AG04450 (cell line): ENCODE measurements around the gene FGGY. TPM values are rescaled to one million over a fixed set of nuclear protein-coding genes. Genes with fewer than 3 reads are reported as not detected.

ENCODE experiments used
- CTCF ChIA-PET: fragments of 300-600, 350-600 bp; formaldehyde crosslinking; extraction: SDS; loops from one replicate; lab custom pipeline; 2022; ENCODE audit warnings: antibody characterized with exemption, inconsistent platforms; lab: Charles Lee
- POLR2A ChIA-PET: fragments of 350-600 bp; formaldehyde crosslinking; extraction: SDS; loops from one replicate; lab custom pipeline; 2021; ENCODE audit warnings: antibody characterized with exemption, inconsistent platforms; lab: Yijun Ruan, JAX
- DNase-seq: peaks from one replicate; pipeline ENCODE4 v3.0.0-alpha.2; 2011; ENCODE audit warnings: low read depth, low spot score
- H3K27ac ChIP-seq: one replicate; pipeline ENCODE4 v1.5.1; 2012; ENCODE audit warnings: low read depth, low read length, control low read depth
- H3K27me3 ChIP-seq: one replicate; pipeline ENCODE4 v1.6.0; 2012; ENCODE audit warnings: low read length; ENCODE audit not compliant: control insufficient read depth, insufficient read depth
- H3K4me3 ChIP-seq: 2 replicates; pipeline ENCODE4 v1.5.1; 2011; ENCODE audit warnings: mild to moderate bottlenecking, low read depth, low read length, control low read depth
- H3K9me3 ChIP-seq: 2 replicates; pipeline ENCODE4 v1.5.1; 2012; ENCODE audit warnings: low read length; ENCODE audit not compliant: control insufficient read depth, insufficient read depth
- CTCF ChIP-seq: IDR thresholded peaks from 2 replicates; pipeline ENCODE4 v1.5.1; 2011; ENCODE audit warnings: low read depth, low read length, control low read depth, inconsistent platforms
- polyA plus RNA-seq: library from polyadenylated mRNA; depleted of rRNA; stranded (reverse); fragments of >200 nt; gene quantifications from 2 replicates; pipeline ENCODE4 v1.2.3, GENCODE V29; 2011

FGGY gene
- polyA plus RNA-seq, 1 experiment: 11.8 TPM

GRCh38 chr1:59307591-59307990, 10.7 kb downstream of the FGGY start:
- Histone ChIP-seq H3K27ac (no peak overlapping the region), H3K9me3 (no peaks in the 10 kb centered on the region), H3K4me3 (no peak overlapping the region), H3K27me3 (no peaks in the 10 kb centered on the region)
- no peak for DNase-seq
- TF ChIP-seq CTCF: no peak
- ChIA-PET POLR2A (no interaction called here), CTCF (interaction anchor here (0.6 kb wide), 1 partner anchor 467 kb away, joined by 3 read pairs; no protein-coding TSS in a partner anchor)

- DNase-seq: no peak
These were observed 11.9 kb downstream of the FGGY start for GRCh38 chr1:59308839-59309238.

GRCh38 chr1:59309392-59309791, 12.5 kb downstream of the FGGY start:
- ChIA-PET CTCF (interaction anchor here (1.9 kb wide), 1 partner anchor 390 kb away, joined by 7 read pairs; no protein-coding TSS in a partner anchor), POLR2A (no interaction called here)
- Histone ChIP-seq H3K4me3 (no peak overlapping the region), H3K27ac (no peak overlapping the region), H3K27me3 (no peaks in the 10 kb centered on the region), H3K9me3 (no peaks in the 10 kb centered on the region)
- TF ChIP-seq CTCF: no peak
- no peak for DNase-seq

More at GRCh38 chr1:59308839-59309238, 11.9 kb downstream of the FGGY start:
- Histone ChIP-seq H3K27me3 (no peaks in the 10 kb centered on the region), H3K9me3 (no peaks in the 10 kb centered on the region), H3K4me3 (no peak overlapping the region), H3K27ac (no peak overlapping the region)
- ChIA-PET POLR2A (no interaction called here), CTCF (interaction anchor here (1.9 kb wide), 1 partner anchor 391 kb away, joined by 7 read pairs; no protein-coding TSS in a partner anchor)
- no peak for TF ChIP-seq CTCF

GRCh38 chr1:59309795-59310548, 13.1 kb downstream of the FGGY start:
- DNase-seq: no peak
- Histone ChIP-seq H3K9me3 (no peaks in the 10 kb centered on the region), H3K27me3 (no peaks in the 10 kb centered on the region), H3K4me3 (no peak overlapping the region), H3K27ac (no peak overlapping the region)
- POLR2A ChIA-PET: interaction anchor here (0.7 kb wide), 1 partner anchor 209 kb away, joined by 5 read pairs; no protein-coding TSS in a partner anchor
- TF ChIP-seq CTCF: no peak
- CTCF ChIA-PET: interaction anchor here (1.9 kb wide), 1 partner anchor 389 kb away, joined by 7 read pairs; no protein-coding TSS in a partner anchor
